ENCODE data around the gene EDIL3. TPM values are rescaled to one million over a fixed set of nuclear protein-coding genes. Genes with fewer than 3 reads are reported as not detected.
"Not testable (repeated sequence)": the region's sequence is repeated elsewhere in the genome, so short reads cannot be mapped to it uniquely, and the experiment has no call there.

The EDIL3 gene
- total RNA-seq, 1 donor from 2014 or later = 15.2 TPM

DNA sequence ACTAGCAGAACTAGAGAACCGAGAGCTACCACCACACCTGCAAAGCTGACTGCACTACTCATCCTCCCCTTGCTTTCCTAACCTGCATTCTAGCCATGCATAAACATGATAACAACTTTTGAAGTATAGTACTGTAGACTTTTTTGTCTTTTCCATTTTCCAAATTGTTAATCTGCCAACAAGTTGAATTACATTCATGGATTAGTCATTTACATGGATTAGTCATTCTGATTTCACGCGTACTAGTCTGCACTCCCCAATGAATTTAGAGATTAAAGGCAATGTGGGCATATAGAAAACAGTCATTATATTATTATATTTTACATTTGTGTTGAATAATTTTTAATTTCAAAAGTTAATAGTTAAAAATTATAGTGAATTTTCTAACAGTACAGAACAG lies 81.4 kb downstream of the EDIL3 start:
- no peak overlapping the region for H3K4me3 ChIP-seq
- intact Hi-C loops (cut with DNase I) = no loop called here

DNA sequence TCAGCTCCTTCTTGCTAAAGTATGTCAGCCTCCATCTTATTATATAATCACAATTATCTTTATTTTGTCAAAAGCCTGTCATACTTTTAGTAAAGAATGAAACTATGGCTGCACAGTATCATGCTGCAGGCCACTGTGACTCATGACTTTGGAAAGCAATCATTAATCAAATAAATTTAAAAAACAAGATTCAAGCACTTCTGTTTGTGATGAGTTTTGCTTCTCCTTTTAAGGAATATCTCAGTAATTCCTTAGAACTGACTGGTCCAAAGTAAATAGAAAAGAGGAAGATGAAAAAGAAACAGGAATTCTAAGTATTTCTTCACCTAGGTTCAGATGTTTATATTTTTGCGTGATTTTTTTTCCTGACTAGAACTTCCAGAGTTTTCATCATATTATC lies 83.1 kb downstream of the EDIL3 start:
- intact Hi-C loops (cut with DNase I) = no loop called here
- Histone ChIP-seq H3K4me1 (no peaks in the 10 kb centered on the region), H3K9me3 (no peaks in the 10 kb centered on the region), H3K36me3 (no peaks in the 10 kb centered on the region), H3K27me3 (no peaks in the 10 kb centered on the region), H3K27ac (no peak overlapping the region), H3K4me3 (no peak overlapping the region)
- no peak for DNase-seq (ENCODE audit: extremely low spot score in 2 of 2)
- TF ChIP-seq POLR2A (IDR thresholded peaks at IDR 0.05) (no peak), POLR2AphosphoS5 (IDR thresholded peaks at IDR 0.05; ENCODE audit: insufficient read depth in 1 of 2, low read depth in 1 of 2) (no peak)
- TF ChIP-seq, protein P1, sequence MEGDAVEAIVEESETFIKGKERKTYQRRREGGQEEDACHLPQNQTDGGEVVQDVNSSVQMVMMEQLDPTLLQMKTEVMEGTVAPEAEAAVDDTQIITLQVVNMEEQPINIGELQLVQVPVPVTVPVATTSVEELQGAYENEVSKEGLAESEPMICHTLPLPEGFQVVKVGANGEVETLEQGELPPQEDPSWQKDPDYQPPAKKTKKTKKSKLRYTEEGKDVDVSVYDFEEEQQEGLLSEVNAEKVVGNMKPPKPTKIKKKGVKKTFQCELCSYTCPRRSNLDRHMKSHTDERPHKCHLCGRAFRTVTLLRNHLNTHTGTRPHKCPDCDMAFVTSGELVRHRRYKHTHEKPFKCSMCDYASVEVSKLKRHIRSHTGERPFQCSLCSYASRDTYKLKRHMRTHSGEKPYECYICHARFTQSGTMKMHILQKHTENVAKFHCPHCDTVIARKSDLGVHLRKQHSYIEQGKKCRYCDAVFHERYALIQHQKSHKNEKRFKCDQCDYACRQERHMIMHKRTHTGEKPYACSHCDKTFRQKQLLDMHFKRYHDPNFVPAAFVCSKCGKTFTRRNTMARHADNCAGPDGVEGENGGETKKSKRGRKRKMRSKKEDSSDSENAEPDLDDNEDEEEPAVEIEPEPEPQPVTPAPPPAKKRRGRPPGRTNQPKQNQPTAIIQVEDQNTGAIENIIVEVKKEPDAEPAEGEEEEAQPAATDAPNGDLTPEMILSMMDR (IDR thresholded peaks at IDR 0.05) = no peak

More for the DNA sequence above, 81.4 kb downstream of the EDIL3 start:
- no peaks in the 10 kb centered on the region for H3K4me1 ChIP-seq
- DNase-seq (ENCODE audit: extremely low spot score in 2 of 2) = no peak
- H3K27ac ChIP-seq = no peak overlapping the region
- no peaks in the 10 kb centered on the region for H3K9me3 ChIP-seq
- no peaks in the 10 kb centered on the region for H3K36me3 ChIP-seq
- TF ChIP-seq POLR2AphosphoS5 (IDR thresholded peaks at IDR 0.05; ENCODE audit: insufficient read depth in 1 of 2, low read depth in 1 of 2) (no peak), POLR2A (IDR thresholded peaks at IDR 0.05) (no peak)
- TF ChIP-seq, protein P1 (IDR thresholded peaks at IDR 0.05) = no peak
- H3K27me3 ChIP-seq = no peaks in the 10 kb centered on the region

DNA sequence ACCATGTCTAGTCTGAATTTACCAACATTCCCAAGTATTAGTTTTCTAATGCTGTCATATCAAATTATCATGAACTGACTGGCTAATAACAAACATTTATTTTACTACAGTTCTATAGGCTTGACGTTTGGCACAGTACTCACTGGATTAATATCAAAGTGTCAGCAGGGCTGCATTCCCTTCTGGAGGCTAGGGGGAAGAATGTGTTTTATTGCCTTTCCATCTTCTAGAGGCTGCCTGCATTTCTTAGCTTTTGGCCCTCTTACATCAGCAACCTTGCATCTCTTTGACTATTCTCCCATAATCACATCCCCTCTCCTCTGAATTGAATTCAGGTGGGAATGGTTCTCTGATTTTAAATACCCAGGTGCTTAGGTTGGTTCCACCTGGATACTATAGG lies 84.7 kb downstream of the EDIL3 start:
- no peaks in the 10 kb centered on the region for H3K27me3 ChIP-seq
- DNase-seq (ENCODE audit: extremely low spot score in 2 of 2) = no peak
- TF ChIP-seq, protein P1 (IDR thresholded peaks at IDR 0.05) = no peak
- TF ChIP-seq POLR2A (IDR thresholded peaks at IDR 0.05) (no peak), POLR2AphosphoS5 (IDR thresholded peaks at IDR 0.05; ENCODE audit: insufficient read depth in 1 of 2, low read depth in 1 of 2) (no peak)
- intact Hi-C loops (cut with DNase I) = no loop called here
- no peak overlapping the region for H3K4me3 ChIP-seq
- no peaks in the 10 kb centered on the region for H3K4me1 ChIP-seq
- no peaks in the 10 kb centered on the region for H3K9me3 ChIP-seq
- H3K36me3 ChIP-seq = no peaks in the 10 kb centered on the region
- no peak overlapping the region for H3K27ac ChIP-seq

DNA sequence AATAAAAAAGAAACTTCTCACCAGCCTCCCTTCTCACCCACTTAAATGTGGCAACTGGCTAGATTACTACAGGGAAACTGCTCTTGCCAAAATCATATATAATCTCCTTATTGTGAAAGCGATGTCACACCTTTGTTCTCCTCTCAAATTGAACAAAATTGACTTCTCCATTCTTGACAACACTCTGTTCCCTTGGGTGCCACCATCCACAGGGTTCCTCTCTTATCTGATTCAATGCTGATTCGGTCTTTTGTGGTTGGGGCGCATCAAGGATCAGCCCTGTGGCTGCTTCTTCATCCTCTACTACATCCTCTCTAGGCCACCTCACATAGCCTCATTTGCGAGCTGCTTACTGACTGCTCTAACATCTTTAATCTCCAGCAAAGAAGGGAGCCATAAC lies 86.1 kb downstream of the EDIL3 start:
- Histone ChIP-seq H3K9me3 (no peaks in the 10 kb centered on the region), H3K27me3 (no peaks in the 10 kb centered on the region), H3K4me1 (no peaks in the 10 kb centered on the region), H3K36me3 (no peaks in the 10 kb centered on the region), H3K4me3 (no peak overlapping the region), H3K27ac (no peak overlapping the region)
- TF ChIP-seq, protein P1 (IDR thresholded peaks at IDR 0.05) = no peak
- no peak for TF ChIP-seq POLR2A (IDR thresholded peaks at IDR 0.05)
- TF ChIP-seq POLR2AphosphoS5 (IDR thresholded peaks at IDR 0.05; ENCODE audit: insufficient read depth in 1 of 2, low read depth in 1 of 2) = no peak
- DNase-seq (ENCODE audit: extremely low spot score in 2 of 2) = no peak
- intact Hi-C loops (cut with DNase I) = no loop called here

DNA sequence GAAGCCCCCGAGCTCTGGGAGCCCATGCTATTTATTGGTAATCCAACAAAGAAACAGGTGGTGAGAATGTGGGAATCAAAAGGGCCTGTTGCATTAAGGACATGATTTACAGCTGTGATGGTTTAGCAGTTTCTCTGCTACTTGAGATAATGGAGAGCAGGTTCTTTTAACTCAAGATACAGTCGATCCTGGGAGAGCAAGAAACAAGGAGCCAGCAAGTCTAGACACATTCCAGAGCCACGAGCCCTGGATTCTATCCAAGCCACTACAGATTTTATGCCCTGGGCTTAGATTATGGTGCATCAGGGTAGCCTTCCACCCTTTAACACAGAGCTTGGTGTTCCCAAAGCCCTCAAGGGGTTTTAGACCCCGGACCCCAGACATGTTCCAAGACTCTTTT lies 87.0 kb downstream of the EDIL3 start:
- H3K4me1 ChIP-seq; H3K4me3 ChIP-seq; H3K27ac ChIP-seq; H3K36me3 ChIP-seq; H3K9me3 ChIP-seq; DNase-seq (ENCODE audit: extremely low spot score in 2 of 2); intact Hi-C loops (cut with DNase I); H3K27me3 ChIP-seq: not testable (repeated sequence)
